GM12801 (cell line): ENCODE results near the gene TDRD12.

Experiments used
- TF ChIP-seq, protein P1 (sequence below): IDR thresholded peaks from one replicate; pipeline ENCODE4 v1.5.1; 2011; ENCODE audit warnings: control low read depth; ENCODE audit not compliant: insufficient read length; ENCODE audit errors: extremely low read depth

Gene TDRD12

DNA sequence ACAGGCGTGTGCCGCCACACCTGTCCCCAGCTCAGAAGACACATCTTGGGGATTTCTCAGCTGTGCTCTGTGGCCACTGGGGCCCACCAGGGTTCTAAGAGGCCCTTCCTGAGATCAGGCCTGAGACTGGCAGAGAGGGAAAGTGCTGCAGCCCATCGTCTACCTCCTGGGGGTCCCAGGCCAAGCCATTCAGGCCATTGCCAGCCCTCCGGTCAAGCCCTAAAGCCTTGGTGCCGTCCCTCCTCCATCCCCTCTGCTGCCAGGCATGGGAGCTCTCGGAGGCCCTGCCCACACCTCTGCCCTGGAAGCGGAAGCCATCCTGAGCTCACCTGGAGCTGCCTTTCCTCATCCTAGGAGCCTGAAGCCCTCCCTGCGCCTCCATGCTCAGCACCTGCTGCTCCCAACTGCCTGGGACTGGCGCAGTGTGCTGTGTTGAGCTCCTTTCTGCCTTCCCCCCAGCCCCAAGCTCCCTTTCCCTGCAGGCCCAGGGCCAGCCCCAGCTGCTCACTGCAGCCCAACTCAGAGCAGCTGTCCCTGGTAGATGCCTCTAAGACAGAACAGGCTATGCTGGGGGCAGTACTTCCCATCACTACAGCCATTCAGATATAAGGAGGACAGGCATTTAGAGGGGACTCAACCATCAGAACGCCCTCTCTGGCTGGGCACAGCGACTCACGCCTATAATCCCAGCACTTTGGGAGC, 147.1 kb downstream of the TDRD12 start:
- TF ChIP-seq, protein P1, sequence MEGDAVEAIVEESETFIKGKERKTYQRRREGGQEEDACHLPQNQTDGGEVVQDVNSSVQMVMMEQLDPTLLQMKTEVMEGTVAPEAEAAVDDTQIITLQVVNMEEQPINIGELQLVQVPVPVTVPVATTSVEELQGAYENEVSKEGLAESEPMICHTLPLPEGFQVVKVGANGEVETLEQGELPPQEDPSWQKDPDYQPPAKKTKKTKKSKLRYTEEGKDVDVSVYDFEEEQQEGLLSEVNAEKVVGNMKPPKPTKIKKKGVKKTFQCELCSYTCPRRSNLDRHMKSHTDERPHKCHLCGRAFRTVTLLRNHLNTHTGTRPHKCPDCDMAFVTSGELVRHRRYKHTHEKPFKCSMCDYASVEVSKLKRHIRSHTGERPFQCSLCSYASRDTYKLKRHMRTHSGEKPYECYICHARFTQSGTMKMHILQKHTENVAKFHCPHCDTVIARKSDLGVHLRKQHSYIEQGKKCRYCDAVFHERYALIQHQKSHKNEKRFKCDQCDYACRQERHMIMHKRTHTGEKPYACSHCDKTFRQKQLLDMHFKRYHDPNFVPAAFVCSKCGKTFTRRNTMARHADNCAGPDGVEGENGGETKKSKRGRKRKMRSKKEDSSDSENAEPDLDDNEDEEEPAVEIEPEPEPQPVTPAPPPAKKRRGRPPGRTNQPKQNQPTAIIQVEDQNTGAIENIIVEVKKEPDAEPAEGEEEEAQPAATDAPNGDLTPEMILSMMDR: no peak

GRCh38 chr19:32868206-32868950, 148.8 kb downstream of the TDRD12 start:
- TF ChIP-seq, protein P1: no peak

GRCh38 chr19:32869369-32869965, 149.9 kb downstream of the TDRD12 start, which contains the start of gene SLC7A9:
Gene SLC7A9, minus strand, starts transcription at chr19:32869767. Its CDS starts 1,233 bp downstream, at chr19:32868534.
- TF ChIP-seq, protein P1: no peak

DNA sequence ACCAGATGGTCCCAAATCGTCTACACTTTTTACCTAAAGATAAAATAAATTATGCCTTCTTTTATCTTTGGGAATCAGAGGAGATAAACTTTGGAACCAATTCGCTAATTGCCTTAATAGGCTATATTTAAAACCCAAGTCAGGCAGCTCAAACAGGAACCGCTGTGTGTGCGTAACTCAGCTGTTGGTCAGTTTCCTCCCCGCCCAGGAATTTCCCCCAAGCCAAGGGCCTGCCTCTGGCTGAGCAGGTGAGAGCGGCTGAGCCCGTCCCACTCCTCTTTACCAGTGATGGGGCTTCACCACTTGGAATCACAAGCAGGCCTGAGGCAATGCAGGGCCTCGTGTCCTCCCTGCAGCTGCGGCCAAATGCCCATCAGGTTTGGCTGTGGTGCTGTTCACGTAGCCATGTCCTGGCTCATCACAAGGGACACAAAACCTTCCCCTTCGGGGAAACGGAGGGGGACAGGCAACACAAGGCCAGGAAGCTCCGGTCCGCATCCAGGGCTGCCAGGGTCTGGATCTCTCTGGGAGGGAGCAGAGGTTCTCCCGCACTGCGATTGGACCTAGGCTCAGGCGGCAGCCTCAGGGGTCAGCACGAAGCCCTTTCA, 150.5 kb downstream of the TDRD12 start:
- TF ChIP-seq, protein P1: no peak

GRCh38 chr19:32870981-32871451, 151.4 kb downstream of the TDRD12 start:
- TF ChIP-seq, protein P1: no peak

- TF ChIP-seq, protein P1: no peak
Observed at GRCh38 chr19:32872391-32872790, 152.8 kb downstream of the TDRD12 start.
